Large intestine (tissue), 3 donors: ENCODE results near the gene CDX1. TPM values are rescaled to one million over a fixed set of nuclear protein-coding genes. Genes with fewer than 3 reads are reported as not detected.

Experiments
- DNase-seq, 2 donors: peaks; one replicate each; pipeline versions ENCODE4 v3.0.0 to v3.0.0-alpha.2; 2013
- H3K27ac ChIP-seq: one replicate; pipeline ENCODE4 v1.5.1; 2013; ENCODE audit warnings: low read length
- H3K27me3 ChIP-seq: 2 replicates; pipeline ENCODE4 v1.6.1; 2013; ENCODE audit warnings: low read length; ENCODE audit not compliant: control insufficient read depth, insufficient read depth
- H3K36me3 ChIP-seq: 2 replicates; pipeline ENCODE4 v1.6.1; 2013; ENCODE audit warnings: low read length; ENCODE audit not compliant: control insufficient read depth, insufficient read depth
- H3K4me1 ChIP-seq: one replicate; pipeline ENCODE4 v1.6.1; 2013; ENCODE audit warnings: low read length; ENCODE audit not compliant: control insufficient read depth, insufficient read depth
- H3K4me3 ChIP-seq: one replicate; pipeline ENCODE4 v1.5.1; 2013; ENCODE audit warnings: low read length
- H3K9me3 ChIP-seq: one replicate; pipeline ENCODE4 v1.6.1; 2013; ENCODE audit warnings: mild to moderate bottlenecking, low read depth, low read length, moderate library complexity; ENCODE audit not compliant: control insufficient read depth
- WGBS: methylation state at CpG from one replicate; pipeline ENCODE4 v1.1.5; 2013; ENCODE audit warnings: low lambda C conversion rate; ENCODE audit not compliant: insufficient coverage; 5-methylcytosine and 5-hydroxymethylcytosine counted together
- polyA plus RNA-seq: library from polyadenylated mRNA; unstranded; fragments of 120-200 nt; gene quantifications from one replicate; pipeline ENCODE4 v1.2.1, GENCODE V29; 2013

The CDX1 gene
- polyA plus RNA-seq, 1 donor, result 196 TPM

DNA sequence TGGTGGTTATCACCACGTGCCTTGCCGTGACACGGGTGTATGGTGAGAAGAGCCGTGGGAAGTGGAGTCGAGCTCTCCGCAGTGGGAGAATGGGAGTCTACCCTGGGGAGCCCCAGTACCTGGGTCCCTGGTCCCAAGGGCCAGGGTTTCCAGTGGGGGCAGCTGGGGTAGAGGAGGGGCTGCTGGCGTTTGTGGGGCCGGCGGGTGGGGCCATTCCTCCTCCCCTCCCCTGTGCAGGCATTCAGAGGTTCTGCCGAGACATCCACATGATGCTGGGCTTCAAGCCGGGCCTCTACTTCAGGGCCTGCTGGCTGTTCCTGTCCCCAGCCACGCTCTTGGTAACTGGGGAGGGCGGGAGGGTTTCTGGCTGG is 38.0 kb downstream of the CDX1 start:
- Histone ChIP-seq H3K4me1 (peaks cover 10% of the 10 kb centered on the region), H3K27me3 (no peaks in the 10 kb centered on the region), H3K9me3 (no peaks in the 10 kb centered on the region), H3K36me3 (peaks cover 11% of the 10 kb centered on the region), H3K4me3 (no peak overlapping the region), H3K27ac (no peak overlapping the region)
- DNase-seq, result no peak
- no CpG with 5 or more reads among the region's 13 CpGs for WGBS

DNA sequence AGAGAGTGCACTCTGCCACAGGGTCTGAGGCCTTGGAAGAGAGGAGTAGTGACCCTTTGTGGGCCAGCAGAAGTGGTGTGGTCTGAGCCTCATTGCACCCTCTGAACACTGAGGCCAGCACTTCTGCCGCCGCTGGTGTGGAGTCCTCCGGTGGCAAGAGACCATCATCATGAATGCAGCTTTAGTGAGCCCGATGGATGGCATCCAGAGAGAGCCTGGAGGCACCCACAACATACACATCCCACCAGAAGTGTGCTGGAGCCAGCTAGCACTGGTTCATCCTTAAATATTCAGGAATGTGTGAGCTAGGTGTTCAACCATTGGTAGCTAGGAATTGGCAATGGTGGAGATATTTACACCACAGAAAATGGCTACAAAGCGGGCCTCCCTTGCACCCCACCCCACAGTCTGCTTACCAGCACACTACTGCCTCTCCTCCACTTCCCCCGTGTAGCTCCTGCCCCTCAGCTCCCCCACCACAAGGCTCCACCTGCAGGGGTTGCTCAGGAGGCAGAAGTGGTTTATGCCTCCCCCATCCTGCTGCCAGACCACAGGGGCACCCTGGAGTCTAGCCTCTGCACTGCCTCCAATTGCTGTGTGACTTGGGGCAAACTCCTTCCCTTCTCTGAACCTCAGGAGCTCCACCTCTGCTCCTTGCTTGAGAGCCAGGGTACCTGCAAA is 39.7 kb downstream of the CDX1 start:
- H3K27me3 ChIP-seq, result no peaks in the 10 kb centered on the region
- WGBS, result no CpG with 5 or more reads among the region's 6 CpGs
- no peak for DNase-seq
- H3K27ac ChIP-seq, result no peak overlapping the region
- H3K4me1 ChIP-seq, result peaks cover 26% of the 10 kb centered on the region
- peaks cover 11% of the 10 kb centered on the region for H3K36me3 ChIP-seq
- H3K4me3 ChIP-seq, result no peak overlapping the region
- no peaks in the 10 kb centered on the region for H3K9me3 ChIP-seq

DNA sequence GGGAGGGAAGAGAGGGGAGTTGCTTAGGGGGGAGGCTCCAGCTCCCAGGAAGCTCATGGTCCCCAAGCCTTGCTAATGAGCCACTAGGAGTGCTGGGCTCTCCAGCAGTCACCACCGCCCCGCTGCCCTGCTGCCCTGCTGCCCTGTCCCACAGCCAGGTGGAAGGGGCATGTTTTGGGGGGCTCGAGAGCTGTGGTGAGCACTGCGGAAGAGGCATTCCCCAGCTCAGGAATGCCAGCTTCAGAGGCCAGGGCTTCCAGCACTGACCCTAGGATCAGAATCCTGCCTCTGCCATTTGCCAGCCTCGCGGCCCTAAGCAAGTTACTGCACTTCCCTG is 40.2 kb downstream of the CDX1 start:
- H3K27ac ChIP-seq, result no peak overlapping the region
- 60% methylated on average over 1 of the region's 6 CpGs for WGBS
- DNase-seq, result no peak
- no peaks in the 10 kb centered on the region for H3K27me3 ChIP-seq
- peaks cover 11% of the 10 kb centered on the region for H3K36me3 ChIP-seq
- no peak overlapping the region for H3K4me3 ChIP-seq
- H3K9me3 ChIP-seq, result no peaks in the 10 kb centered on the region
- peaks cover 31% of the 10 kb centered on the region for H3K4me1 ChIP-seq

DNA sequence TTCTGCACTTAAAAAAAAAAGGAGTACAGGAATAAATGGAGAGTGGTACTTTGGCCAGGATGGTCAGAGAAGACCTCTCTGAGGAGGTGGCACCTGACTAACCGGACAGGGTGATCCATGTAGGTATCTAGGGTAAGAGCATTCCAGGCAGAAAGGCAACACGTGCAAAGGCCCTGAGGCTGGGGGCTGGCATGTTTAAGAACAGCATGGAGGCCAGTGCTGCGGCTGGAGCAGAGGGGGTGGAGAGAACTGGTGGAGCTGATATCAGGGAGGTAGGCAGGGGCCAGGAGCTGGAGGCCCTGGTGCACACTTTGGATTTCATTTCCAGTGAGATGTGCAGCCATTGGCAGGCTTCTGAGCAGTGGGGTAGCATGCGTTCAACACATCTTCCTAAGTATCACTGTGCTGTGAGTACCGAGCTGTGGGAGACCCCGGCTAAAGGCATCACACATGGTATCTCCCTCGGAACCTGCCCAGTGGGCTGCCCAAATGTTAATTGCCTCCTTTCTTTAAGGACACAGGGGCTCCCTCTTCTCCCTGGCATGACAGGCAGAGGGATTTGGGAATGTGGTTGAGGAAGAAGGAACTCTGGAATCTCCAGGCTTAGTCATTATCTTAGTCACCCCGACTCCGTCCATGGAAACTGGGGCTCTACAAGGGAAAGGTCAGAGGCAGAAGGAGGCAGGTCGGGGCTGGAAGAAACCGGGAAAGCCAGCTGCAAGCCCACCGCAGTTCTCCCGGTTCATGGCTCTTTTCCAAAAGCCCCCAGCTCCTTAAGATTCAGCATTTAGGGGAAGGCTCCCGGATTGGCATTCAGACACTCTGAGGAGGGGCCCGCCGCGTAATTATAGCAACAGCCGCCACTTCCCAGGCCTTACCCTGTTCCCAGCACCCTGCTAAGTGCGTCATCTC is 41.9 kb downstream of the CDX1 start:
- Histone ChIP-seq H3K36me3 (peaks cover 8% of the 10 kb centered on the region), H3K4me1 (peaks cover 35% of the 10 kb centered on the region), H3K27ac (no peak overlapping the region), H3K27me3 (no peaks in the 10 kb centered on the region), H3K9me3 (no peaks in the 10 kb centered on the region), H3K4me3 (no peak overlapping the region)
- WGBS, result no CpG with 5 or more reads among the region's 19 CpGs
- DNase-seq, result no peak

DNA sequence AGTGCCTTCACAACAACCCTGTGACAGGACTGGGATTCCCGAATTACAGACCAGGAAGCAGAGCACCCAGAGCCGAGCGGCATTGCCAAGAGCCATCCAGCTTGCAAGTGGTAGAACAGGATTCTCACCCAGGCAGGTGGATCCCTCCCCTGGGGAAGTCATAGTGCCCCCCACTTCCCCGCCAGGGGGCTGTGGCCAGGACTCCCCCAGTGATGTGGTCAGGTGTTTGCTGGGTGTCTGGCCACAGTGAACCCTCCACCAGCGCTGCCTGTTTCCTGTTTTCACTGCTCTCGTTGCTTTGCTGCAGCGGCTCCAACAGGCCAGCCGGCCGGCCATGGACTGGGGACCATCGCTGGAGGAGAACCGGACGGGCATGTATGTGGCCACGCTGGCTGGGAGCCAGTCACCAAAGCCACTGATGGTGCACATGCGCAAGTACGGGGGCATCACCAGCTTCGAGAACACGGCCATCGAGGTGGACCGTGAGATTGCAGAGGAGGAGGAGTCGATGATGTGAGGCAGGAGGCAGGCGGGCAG is 42.6 kb downstream of the CDX1 start:
- H3K27me3 ChIP-seq, result no peaks in the 10 kb centered on the region
- peaks cover 8% of the 10 kb centered on the region for H3K36me3 ChIP-seq
- H3K4me1 ChIP-seq, result peaks cover 35% of the 10 kb centered on the region
- H3K4me3 ChIP-seq, result no peak overlapping the region
- DNase-seq, result no peak
- H3K27ac ChIP-seq, result no peak overlapping the region
- no peaks in the 10 kb centered on the region for H3K9me3 ChIP-seq
- whole genome bisulfite sequencing, result no CpG with 5 or more reads among the region's 21 CpGs

DNA sequence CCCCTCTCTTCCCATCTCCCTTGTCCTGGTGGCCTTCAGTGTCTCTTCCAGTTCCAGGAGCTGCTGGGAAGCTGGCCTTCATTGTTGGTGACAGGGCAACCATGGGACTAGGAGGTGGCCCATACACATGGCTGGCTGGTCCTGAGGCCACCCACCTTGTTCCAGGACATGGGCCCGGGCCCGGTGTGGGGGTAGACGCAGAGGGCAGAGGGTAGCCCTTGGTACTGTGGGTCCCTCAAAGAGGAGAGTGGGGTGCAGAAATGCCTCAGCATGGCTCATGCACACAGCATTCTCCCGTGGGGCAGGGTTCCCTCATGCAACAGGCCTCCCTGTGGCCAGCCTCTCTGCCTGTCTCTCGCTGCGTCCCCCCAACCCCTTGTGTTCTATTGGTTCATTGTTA is 44.1 kb downstream of the CDX1 start:
- Histone ChIP-seq H3K9me3 (no peaks in the 10 kb centered on the region), H3K4me3 (no peak overlapping the region), H3K36me3 (peaks cover 5% of the 10 kb centered on the region), H3K4me1 (peaks cover 42% of the 10 kb centered on the region), H3K27ac (peak overlapping the region; percentile 62), H3K27me3 (no peaks in the 10 kb centered on the region)
- no CpG with 5 or more reads among the region's 6 CpGs for WGBS
- DNase-seq, result peak in 1 of 2 donors; percentile 26

DNA sequence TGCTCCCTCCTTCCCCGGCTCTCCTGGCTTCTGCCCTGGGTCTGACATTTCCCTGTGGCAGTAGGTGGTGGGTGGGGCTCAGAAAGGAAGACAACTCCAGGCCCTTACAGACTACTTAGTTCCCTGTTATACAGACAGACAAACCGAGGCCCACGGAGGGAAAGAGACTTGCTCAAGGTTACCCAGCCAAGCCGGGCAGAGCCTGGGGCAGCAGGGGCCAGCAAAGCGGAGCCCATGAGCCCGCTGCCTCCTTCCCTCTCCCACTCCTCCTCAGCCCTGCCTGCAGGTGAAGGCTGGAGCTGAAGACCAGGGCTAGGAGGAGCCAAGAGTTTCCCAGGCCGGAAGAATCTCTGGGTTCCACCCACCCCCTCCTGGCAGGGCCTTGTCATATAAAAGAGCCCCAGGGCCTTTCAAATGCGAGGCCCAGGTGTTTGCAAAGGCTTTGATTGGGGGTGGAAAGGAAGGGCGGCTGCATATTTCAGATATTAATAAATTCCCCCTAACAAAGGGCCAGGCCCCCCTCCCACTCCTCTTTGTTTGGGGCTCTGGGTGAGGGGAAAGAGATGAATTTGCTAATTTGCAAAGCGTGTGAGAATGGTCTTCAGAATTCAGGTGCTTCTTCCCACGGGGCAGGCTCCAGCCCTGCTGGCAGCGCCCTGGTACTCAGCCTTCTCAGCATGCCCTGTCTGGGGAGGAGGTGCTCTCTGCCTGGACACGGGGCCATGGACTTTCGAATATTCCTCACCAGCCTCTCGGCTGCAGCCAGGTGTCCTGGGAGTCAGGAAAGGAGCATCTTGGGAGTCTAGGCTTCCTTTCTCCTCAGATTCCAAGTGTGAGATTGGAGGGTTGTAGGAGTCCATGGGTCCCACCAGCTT is 44.8 kb downstream of the CDX1 start:
- peak in 1 of 2 donors; percentile 82 for DNase-seq
- Histone ChIP-seq H3K9me3 (no peaks in the 10 kb centered on the region), H3K4me3 (no peak overlapping the region), H3K27ac (peak overlapping the region; percentile 62), H3K36me3 (peaks cover 3% of the 10 kb centered on the region), H3K4me1 (peaks cover 50% of the 10 kb centered on the region), H3K27me3 (no peaks in the 10 kb centered on the region)
- no CpG with 5 or more reads among the region's 15 CpGs for WGBS

DNA sequence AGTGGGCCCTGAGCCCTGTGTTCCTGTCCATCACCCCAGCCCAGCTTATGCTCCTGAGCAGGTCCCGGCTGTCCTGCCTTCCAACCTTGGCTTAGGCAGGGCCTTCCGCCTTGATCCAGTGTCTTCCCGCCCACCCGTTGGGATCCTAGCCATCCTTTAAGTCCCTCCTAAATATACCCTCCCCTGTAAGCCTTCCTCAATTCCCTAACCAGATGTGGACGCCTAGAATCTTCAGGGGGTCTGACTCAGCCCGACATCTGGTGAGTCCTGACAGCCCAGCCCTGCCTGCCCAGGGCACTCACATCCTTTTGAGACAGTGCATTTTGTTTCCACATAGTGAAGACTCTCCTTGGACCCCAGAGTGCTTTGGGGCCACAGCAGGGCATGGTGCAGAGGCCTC is 47.0 kb downstream of the CDX1 start:
- no peak overlapping the region for H3K27ac ChIP-seq
- no peak for DNase-seq
- H3K36me3 ChIP-seq, result no peaks in the 10 kb centered on the region
- H3K4me1 ChIP-seq, result peaks cover 64% of the 10 kb centered on the region
- H3K4me3 ChIP-seq, result no peak overlapping the region
- WGBS, result no CpG with 5 or more reads among the region's 6 CpGs
- no peaks in the 10 kb centered on the region for H3K9me3 ChIP-seq
- no peaks in the 10 kb centered on the region for H3K27me3 ChIP-seq

DNA sequence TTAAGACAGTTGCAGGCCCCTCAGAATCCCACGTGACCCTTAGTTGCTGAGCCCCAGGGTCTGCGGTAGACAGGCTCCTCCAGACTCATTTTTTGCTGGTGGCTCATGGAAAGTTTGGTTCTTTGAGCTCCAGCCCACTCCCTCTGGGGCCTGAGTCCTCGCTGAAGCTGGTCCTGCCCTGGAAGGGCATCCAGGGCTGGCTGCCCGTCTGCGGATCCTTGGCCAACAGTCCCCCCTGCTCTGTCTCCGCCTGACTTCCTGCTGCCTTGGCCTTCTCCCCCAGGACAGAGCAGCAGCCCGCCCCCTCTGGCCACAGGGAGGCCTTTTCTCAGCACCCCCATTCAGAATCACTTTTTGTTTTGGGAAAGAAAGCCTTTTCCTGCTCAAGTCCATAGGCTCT is 47.7 kb downstream of the CDX1 start:
- Histone ChIP-seq H3K4me1 (peaks cover 59% of the 10 kb centered on the region), H3K27me3 (no peaks in the 10 kb centered on the region), H3K27ac (no peak overlapping the region), H3K4me3 (no peak overlapping the region), H3K36me3 (no peaks in the 10 kb centered on the region), H3K9me3 (no peaks in the 10 kb centered on the region)
- no CpG with 5 or more reads among the region's 7 CpGs for WGBS
- no peak for DNase-seq
